Testis (tissue), 2 donors: ENCODE results near the gene U2AF2.

ENCODE experiments used
- POLR2A ChIP-seq: fragments of 450-650 bp; IDR thresholded peaks from one replicate; pipeline ENCODE4 v1.6.1; 2017; ENCODE audit warnings: antibody characterized with exemption, mild to moderate bottlenecking, moderate library complexity
- TF ChIP-seq, protein P1 (sequence below), 3 experiments: fragments of 450-650 bp in 2 of 3; fragments of 200-600 bp in 1 of 3; sonication (generic) in 1 of 3; IDR thresholded peaks; one replicate each; pipeline ENCODE4 v1.5.1; 2016 to 2019; ENCODE audit warnings: antibody characterized with exemption in 3 of 3, mild to moderate bottlenecking in 2 of 3, moderate library complexity in 1 of 3

DNA sequence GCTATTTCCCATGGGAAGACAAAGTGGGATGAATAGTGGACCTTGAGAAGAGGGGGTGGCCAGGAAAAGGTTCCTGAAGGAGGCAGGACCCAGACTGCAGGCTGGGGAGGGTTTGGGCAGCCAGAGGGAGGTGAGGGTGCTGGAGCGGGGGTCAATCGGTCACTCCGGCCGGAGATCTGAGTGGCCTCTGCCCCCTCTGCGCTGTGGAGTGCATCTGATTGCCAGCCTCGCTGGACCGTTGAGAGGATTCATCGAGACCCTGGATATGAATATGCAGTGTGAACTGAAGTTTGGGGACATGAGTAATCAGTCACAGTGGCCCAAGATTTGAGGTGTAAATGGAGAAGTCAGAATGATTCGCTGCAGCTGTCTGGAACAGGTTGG, 19.5 kb upstream of the U2AF2 start:
- TF ChIP-seq, protein P1, sequence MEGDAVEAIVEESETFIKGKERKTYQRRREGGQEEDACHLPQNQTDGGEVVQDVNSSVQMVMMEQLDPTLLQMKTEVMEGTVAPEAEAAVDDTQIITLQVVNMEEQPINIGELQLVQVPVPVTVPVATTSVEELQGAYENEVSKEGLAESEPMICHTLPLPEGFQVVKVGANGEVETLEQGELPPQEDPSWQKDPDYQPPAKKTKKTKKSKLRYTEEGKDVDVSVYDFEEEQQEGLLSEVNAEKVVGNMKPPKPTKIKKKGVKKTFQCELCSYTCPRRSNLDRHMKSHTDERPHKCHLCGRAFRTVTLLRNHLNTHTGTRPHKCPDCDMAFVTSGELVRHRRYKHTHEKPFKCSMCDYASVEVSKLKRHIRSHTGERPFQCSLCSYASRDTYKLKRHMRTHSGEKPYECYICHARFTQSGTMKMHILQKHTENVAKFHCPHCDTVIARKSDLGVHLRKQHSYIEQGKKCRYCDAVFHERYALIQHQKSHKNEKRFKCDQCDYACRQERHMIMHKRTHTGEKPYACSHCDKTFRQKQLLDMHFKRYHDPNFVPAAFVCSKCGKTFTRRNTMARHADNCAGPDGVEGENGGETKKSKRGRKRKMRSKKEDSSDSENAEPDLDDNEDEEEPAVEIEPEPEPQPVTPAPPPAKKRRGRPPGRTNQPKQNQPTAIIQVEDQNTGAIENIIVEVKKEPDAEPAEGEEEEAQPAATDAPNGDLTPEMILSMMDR (IDR thresholded peaks at IDR 0.05) = no peak
- TF ChIP-seq POLR2A = no peak
